ENCODE measurements around the gene STAT3.
"Not testable (repeated sequence)": the region's sequence is repeated elsewhere in the genome, so short reads cannot be mapped to it uniquely, and the experiment has no call there.

The STAT3 gene

GRCh38 chr17:42333053-42333452 is 55.2 kb downstream of the STAT3 start:
- Histone ChIP-seq H3K27me3 (ENCODE audit: control insufficient read depth, insufficient read depth, low read length) (no peaks in the 10 kb centered on the region), H3K9ac (ENCODE audit: low read length) (no peak overlapping the region), H3K9me3 (ENCODE audit: control insufficient read depth, low read length) (no peaks in the 10 kb centered on the region), H3K36me3 (ENCODE audit: control insufficient read depth, insufficient read depth, low read length) (peaks cover 5% of the 10 kb centered on the region), H3K4me3 (ENCODE audit: low read length) (no peak overlapping the region), H3K4me1 (ENCODE audit: control insufficient read depth, insufficient read depth, low read length) (peaks cover 11% of the 10 kb centered on the region)

GRCh38 chr17:42329025-42329976 is 58.9 kb downstream of the STAT3 start:
- Histone ChIP-seq H3K27me3 (ENCODE audit: control insufficient read depth, insufficient read depth, low read length) (no peaks in the 10 kb centered on the region), H3K36me3 (ENCODE audit: control insufficient read depth, insufficient read depth, low read length) (peaks cover 5% of the 10 kb centered on the region), H3K9me3 (ENCODE audit: control insufficient read depth, low read length) (no peaks in the 10 kb centered on the region), H3K9ac (ENCODE audit: low read length) (no peak overlapping the region), H3K4me1 (ENCODE audit: control insufficient read depth, insufficient read depth, low read length) (peaks cover 11% of the 10 kb centered on the region), H3K4me3 (ENCODE audit: low read length) (no peak overlapping the region)

- H3K4me3 ChIP-seq (ENCODE audit: low read length): no peak overlapping the region
- H3K36me3 ChIP-seq (ENCODE audit: control insufficient read depth, insufficient read depth, low read length): peaks cover 16% of the 10 kb centered on the region
- no peaks in the 10 kb centered on the region for H3K9me3 ChIP-seq (ENCODE audit: control insufficient read depth, low read length)
- no peak overlapping the region for H3K9ac ChIP-seq (ENCODE audit: low read length)
- H3K4me1 ChIP-seq (ENCODE audit: control insufficient read depth, insufficient read depth, low read length): peaks cover 16% of the 10 kb centered on the region
- H3K27me3 ChIP-seq (ENCODE audit: control insufficient read depth, insufficient read depth, low read length): no peaks in the 10 kb centered on the region
These were observed 63.2 kb downstream of the STAT3 start for GRCh38 chr17:42325026-42325425.

GRCh38 chr17:42323268-42323773 is 64.9 kb downstream of the STAT3 start:
- H3K9me3 ChIP-seq (ENCODE audit: control insufficient read depth, low read length): no peaks in the 10 kb centered on the region
- no peak overlapping the region for H3K9ac ChIP-seq (ENCODE audit: low read length)
- peaks cover 24% of the 10 kb centered on the region for H3K36me3 ChIP-seq (ENCODE audit: control insufficient read depth, insufficient read depth, low read length)
- H3K27me3 ChIP-seq (ENCODE audit: control insufficient read depth, insufficient read depth, low read length): no peaks in the 10 kb centered on the region
- peaks cover 5% of the 10 kb centered on the region for H3K4me1 ChIP-seq (ENCODE audit: control insufficient read depth, insufficient read depth, low read length)
- H3K4me3 ChIP-seq (ENCODE audit: low read length): no peak overlapping the region

GRCh38 chr17:42322382-42323267 is 65.6 kb downstream of the STAT3 start:
- H3K36me3 ChIP-seq (ENCODE audit: control insufficient read depth, insufficient read depth, low read length): peaks cover 26% of the 10 kb centered on the region
- H3K9me3 ChIP-seq (ENCODE audit: control insufficient read depth, low read length): no peaks in the 10 kb centered on the region
- no peak overlapping the region for H3K4me3 ChIP-seq (ENCODE audit: low read length)
- no peaks in the 10 kb centered on the region for H3K27me3 ChIP-seq (ENCODE audit: control insufficient read depth, insufficient read depth, low read length)
- no peak overlapping the region for H3K9ac ChIP-seq (ENCODE audit: low read length)
- H3K4me1 ChIP-seq (ENCODE audit: control insufficient read depth, insufficient read depth, low read length): peaks cover 5% of the 10 kb centered on the region

GRCh38 chr17:42321555-42321954 is 66.7 kb downstream of the STAT3 start:
- peaks cover 26% of the 10 kb centered on the region for H3K36me3 ChIP-seq (ENCODE audit: control insufficient read depth, insufficient read depth, low read length)

GRCh38 chr17:42317967-42318366 is 70.3 kb downstream of the STAT3 start:
- not testable (repeated sequence) for H3K9me3 ChIP-seq (ENCODE audit: control insufficient read depth, low read length); H3K4me3 ChIP-seq (ENCODE audit: low read length); H3K9ac ChIP-seq (ENCODE audit: low read length); H3K27me3 ChIP-seq (ENCODE audit: control insufficient read depth, insufficient read depth, low read length)
- Histone ChIP-seq H3K4me1 (ENCODE audit: control insufficient read depth, insufficient read depth, low read length) (peaks cover 15% of the 10 kb centered on the region), H3K36me3 (ENCODE audit: control insufficient read depth, insufficient read depth, low read length) (peaks cover 21% of the 10 kb centered on the region)

More at GRCh38 chr17:42321555-42321954, 66.7 kb downstream of the STAT3 start:
- peaks cover 5% of the 10 kb centered on the region for H3K4me1 ChIP-seq (ENCODE audit: control insufficient read depth, insufficient read depth, low read length)
- H3K27me3 ChIP-seq (ENCODE audit: control insufficient read depth, insufficient read depth, low read length): no peaks in the 10 kb centered on the region
- no peaks in the 10 kb centered on the region for H3K9me3 ChIP-seq (ENCODE audit: control insufficient read depth, low read length)
- H3K4me3 ChIP-seq (ENCODE audit: low read length): no peak overlapping the region
- H3K9ac ChIP-seq (ENCODE audit: low read length): no peak overlapping the region

- no peak overlapping the region for H3K4me3 ChIP-seq (ENCODE audit: low read length)
- H3K36me3 ChIP-seq (ENCODE audit: control insufficient read depth, insufficient read depth, low read length): peaks cover 19% of the 10 kb centered on the region
- no peak overlapping the region for H3K9ac ChIP-seq (ENCODE audit: low read length)
- H3K9me3 ChIP-seq (ENCODE audit: control insufficient read depth, low read length): no peaks in the 10 kb centered on the region
- peaks cover 12% of the 10 kb centered on the region for H3K4me1 ChIP-seq (ENCODE audit: control insufficient read depth, insufficient read depth, low read length)
- H3K27me3 ChIP-seq (ENCODE audit: control insufficient read depth, insufficient read depth, low read length): no peaks in the 10 kb centered on the region
These were observed 70.9 kb downstream of the STAT3 start for GRCh38 chr17:42317266-42317845.

- Histone ChIP-seq H3K36me3 (ENCODE audit: control insufficient read depth, insufficient read depth, low read length) (peaks cover 14% of the 10 kb centered on the region), H3K27me3 (ENCODE audit: control insufficient read depth, insufficient read depth, low read length) (no peaks in the 10 kb centered on the region), H3K9me3 (ENCODE audit: control insufficient read depth, low read length) (no peaks in the 10 kb centered on the region), H3K4me1 (ENCODE audit: control insufficient read depth, insufficient read depth, low read length) (peaks cover 12% of the 10 kb centered on the region), H3K9ac (ENCODE audit: low read length) (no peak overlapping the region), H3K4me3 (ENCODE audit: low read length) (no peak overlapping the region)
These were observed 71.5 kb downstream of the STAT3 start for GRCh38 chr17:42316755-42317154.

GRCh38 chr17:42315402-42316156 is 72.7 kb downstream of the STAT3 start:
- Histone ChIP-seq H3K9ac (ENCODE audit: low read length) (no peak overlapping the region), H3K4me3 (ENCODE audit: low read length) (no peak overlapping the region), H3K9me3 (ENCODE audit: control insufficient read depth, low read length) (no peaks in the 10 kb centered on the region), H3K27me3 (ENCODE audit: control insufficient read depth, insufficient read depth, low read length) (no peaks in the 10 kb centered on the region), H3K36me3 (ENCODE audit: control insufficient read depth, insufficient read depth, low read length) (peaks cover 18% of the 10 kb centered on the region), H3K4me1 (ENCODE audit: control insufficient read depth, insufficient read depth, low read length) (peaks cover 12% of the 10 kb centered on the region)
